Raji (cell line): ENCODE results near the gene ZC3HAV1.

ENCODE experiments used
- POLR2A ChIP-seq: IDR thresholded peaks from 2 replicates; pipeline ENCODE4 v1.6.1; 2011; ENCODE audit warnings: low read depth, low read length, control low read depth; ENCODE audit not compliant: insufficient read depth

The ZC3HAV1 gene

DNA sequence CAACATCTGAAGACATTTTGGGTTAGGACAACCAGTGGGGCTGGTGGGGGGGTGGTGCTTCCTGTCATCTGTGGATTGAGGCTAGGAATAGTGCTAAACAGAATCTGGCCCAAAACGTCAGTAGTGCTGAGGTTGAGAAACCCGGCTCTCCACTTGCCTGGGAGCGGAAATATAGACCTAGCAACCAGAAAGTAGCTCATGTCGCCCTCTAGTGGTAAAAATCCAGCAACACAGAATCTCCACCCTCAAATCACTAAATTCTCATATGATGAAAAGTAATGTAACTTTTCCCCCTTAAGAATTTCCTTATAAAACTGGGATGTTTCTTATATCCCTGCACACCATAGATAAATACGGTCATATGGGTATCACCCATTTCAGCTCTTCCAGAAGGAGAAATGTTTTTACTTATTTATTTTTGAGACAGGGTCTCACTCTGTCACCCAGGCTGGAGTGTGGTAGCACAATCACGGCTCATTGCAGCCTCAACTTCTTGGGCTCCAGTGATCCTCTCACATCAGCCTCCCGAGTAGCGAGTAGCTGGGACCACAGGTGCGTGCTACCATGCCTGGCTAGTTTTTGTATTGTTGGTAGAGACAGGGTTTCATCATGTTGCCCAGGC lies 34.4 kb downstream of the ZC3HAV1 start:
- no peak for TF ChIP-seq POLR2A

DNA sequence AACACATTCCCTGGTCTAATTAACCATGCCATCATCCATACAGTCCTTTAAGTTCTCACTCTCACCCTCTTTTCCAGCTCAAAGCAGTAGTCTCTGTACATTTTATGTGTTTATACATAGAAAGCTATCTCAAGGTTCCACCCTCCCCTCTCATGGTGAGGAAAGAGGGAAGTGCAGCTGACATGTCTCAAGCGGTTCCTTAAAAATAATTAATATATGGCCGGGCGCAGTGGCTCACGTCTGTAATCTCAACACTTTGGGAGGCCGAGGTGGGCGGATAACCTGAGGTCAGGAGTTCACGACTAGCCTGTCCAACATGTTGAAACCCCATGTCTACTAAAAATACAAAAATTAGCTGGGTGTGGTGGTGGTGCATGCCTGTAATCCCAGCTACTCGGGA lies 36.7 kb downstream of the ZC3HAV1 start:
- TF ChIP-seq POLR2A = no peak

DNA sequence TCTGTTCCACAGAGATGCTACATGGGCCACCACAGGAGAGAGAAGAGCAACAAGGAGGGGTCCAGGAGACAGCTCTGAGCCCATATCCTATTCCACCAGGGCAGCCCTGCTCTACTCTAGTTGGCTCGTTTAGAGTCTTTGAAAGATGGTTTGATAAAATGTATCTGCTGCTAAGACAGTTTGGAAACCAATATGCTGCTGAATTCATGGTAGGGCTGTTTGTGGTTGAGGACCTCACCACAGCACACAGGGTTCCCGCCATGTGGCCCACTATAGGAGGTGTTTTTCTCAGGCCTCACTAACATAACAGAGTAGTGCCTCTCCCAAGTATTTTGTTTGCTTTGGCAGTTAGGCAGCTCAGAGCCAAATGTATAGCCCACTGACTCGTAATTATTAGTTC lies 37.8 kb downstream of the ZC3HAV1 start:
- no peak for TF ChIP-seq POLR2A

DNA sequence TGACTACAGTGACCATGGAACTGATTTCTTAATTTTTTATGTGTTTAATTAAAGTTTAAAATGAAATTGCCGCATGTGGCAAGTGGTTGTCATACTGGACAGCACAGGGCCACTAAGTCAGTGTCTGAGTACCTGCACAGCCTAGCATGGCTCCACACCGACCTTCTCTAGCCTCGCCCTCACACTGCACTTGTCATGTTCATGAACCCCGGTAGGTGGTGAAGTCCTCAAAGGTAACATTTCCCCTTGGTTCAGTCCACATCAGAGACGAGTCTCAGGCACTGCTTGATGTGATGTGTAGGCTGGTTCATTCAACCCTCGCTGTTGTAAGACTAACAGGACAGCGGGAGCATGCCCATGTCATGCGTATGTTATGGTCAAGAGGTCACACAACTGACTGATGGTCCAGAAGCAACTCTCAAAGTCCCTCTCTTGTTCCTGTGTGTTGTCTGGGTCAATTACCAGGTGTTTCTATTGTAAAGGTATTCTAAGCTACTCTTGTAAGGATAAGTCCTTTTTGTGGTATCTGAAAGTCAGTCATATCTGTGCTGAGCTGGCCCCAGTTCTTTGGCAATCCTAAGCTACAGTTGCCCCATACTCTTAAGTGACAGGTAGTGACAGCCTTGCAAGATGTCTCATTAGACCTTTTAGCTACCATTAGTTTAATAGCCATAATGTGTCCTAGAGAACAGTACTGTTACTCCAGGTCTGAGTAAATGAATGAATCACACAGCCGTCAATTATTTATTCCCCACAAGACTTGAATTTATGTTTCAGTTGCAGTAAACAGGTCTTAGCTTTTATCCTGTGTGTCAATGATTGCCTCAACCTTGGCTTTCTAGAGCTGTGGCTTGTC lies 40.7 kb downstream of the ZC3HAV1 start:
- no peak for TF ChIP-seq POLR2A

GRCh38 chr7:139066315-139066714 lies 43.2 kb downstream of the ZC3HAV1 start:
- TF ChIP-seq POLR2A = no peak

DNA sequence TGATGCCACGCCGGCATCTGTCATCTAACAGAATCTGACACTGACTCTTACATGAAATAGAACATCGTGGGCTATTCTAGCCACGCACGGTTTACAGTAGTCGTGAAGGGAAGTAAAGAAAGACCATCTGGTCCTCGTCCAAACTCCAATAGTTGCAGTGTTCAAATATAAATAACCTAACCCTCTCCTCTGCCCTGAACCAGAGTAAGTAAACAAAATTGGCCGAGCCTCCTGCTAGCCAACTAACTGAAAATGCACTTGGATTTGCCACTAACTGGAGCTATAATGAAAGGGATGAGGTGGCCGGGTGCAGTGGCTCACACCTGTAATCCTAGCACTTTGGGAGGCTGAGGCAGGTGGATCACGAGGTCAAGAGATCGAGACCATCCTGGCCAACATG lies 44.2 kb downstream of the ZC3HAV1 start:
- TF ChIP-seq POLR2A = no peak

GRCh38 chr7:139061416-139061815 lies 48.1 kb downstream of the ZC3HAV1 start:
- TF ChIP-seq POLR2A = no peak

DNA sequence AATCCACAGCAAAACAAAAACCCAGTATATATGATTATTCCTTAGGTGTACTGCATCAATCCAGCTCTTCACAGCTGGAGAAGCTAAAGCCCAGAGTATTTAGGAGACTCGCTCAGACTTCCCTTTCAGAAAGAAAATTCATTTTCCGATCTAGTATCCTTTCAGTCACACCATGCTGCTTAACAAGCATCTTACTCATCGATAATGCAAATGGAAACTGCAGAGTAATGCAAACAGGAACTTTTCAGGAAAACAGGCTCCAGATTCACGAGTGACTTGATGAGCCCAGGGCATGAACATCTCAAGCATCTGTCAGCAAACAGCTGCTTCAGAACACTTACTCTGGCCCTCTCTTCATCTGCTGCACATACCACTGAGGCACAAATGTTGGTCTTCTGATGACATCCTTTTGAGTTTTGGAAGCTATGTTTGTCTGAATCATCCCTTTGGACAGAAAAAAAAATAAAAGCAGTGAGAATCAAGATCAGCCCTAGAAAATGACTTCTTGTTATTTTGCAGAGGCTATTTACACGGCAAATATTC lies 48.8 kb downstream of the ZC3HAV1 start:
- TF ChIP-seq POLR2A = no peak

- TF ChIP-seq POLR2A = no peak
These were observed 49.6 kb downstream of the ZC3HAV1 start for GRCh38 chr7:139059905-139060304.

DNA sequence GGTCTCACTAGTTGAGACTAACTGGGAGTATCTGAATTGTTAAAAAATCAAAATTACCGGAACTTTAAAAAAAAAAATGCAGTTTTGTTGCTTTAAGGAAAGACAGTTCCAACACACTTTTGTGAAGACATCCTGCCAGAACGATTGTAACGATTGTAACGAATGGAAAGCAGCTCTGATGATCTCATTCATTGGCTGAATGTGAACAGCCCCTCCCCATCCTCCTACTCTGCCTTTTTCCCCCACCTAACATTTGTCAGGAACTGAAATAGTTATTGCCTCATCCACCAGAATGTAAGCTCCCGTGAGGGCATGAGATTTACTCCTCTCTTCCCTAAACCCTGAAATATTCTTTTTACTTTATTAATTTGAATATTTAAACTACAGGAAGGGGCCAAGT lies 50.6 kb downstream of the ZC3HAV1 start:
- TF ChIP-seq POLR2A = no peak

DNA sequence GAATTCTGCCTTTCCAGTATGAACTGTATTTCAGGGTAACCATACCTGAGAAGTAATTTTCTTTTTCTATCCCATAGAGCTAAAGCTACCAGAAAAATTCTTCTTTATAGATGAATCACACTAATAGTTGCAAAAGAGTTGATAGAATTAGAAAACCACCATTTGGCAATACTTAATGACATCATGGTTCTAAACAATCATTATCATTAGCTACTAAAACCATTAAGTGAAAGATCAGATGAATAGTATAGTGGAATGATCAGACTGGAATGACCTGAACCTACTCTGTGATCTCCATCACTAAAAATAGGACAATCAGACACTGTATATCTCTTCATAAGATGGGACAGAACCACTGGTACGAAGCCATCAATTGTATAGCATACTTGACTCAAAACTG lies 53.8 kb downstream of the ZC3HAV1 start:
- TF ChIP-seq POLR2A = no peak

GRCh38 chr7:139054101-139054500 lies 55.4 kb downstream of the ZC3HAV1 start:
- TF ChIP-seq POLR2A = no peak

GRCh38 chr7:139051655-139052054 lies 57.9 kb downstream of the ZC3HAV1 start:
- no peak for TF ChIP-seq POLR2A

- TF ChIP-seq POLR2A = no peak
These were observed 59.6 kb downstream of the ZC3HAV1 start for GRCh38 chr7:139049936-139050335.

DNA sequence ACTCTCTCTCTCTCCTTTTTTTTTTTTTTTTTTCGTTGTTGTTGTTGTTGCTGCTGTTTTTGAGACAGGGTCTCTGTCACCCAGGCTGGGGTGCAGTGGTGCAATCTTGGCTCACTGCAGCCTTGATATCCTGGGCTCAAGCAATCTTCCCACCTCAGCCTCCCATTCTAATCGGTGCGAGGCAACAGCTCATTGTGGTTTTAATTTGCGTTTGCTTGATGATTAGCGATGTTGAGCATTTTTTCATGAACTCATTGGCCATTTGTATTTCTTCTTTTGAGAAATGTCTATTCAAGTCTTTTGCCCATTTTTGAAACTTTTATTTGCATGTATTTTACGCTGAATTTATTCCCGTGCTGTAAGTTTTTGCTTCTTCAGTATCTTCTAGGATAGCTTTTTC lies 60.4 kb downstream of the ZC3HAV1 start:
- TF ChIP-seq POLR2A = no peak

- TF ChIP-seq POLR2A = no peak
These were observed 61.5 kb downstream of the ZC3HAV1 start for GRCh38 chr7:139047970-139048369.

DNA sequence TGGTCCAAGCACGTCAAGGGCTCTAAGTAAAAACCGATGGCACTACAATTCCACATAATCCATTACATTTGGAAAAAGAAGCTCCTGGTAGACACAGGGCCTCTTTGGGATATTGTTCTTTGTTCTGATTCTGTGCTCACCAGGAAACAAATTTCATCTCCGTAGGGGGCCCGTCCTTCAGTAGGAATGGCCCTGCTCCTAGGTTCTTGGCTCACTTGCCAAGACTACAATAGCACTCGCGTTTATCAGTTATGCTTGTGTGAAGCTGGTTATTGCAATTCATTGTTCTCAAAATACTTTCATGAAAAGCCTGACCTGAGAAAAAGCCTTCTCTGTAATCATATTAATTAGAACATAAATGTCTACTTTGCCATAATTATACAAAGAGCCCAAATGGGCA lies 63.4 kb downstream of the ZC3HAV1 start:
- TF ChIP-seq POLR2A = no peak
